WERI-Rb-1 (cell line): ENCODE results near the gene MYOM1.

Source experiments
- DNase-seq: peaks from one replicate; pipeline ENCODE4 v3.0.0-alpha.2; 2020
- H3K27ac ChIP-seq: fragments of 250-450 bp; sonication (Bioruptor Pico); 2 replicates; pipeline ENCODE4 v1.5.1; 2020; ENCODE audit warnings: mild to moderate bottlenecking, moderate library complexity
- H3K27me3 ChIP-seq: fragments of 250-450 bp; sonication (Bioruptor Pico); 2 replicates; pipeline ENCODE4 v1.5.1; 2021; ENCODE audit warnings: mild to moderate bottlenecking, low read depth, moderate library complexity; ENCODE audit not compliant: insufficient read depth, severe bottlenecking
- H3K36me3 ChIP-seq: fragments of 250-450 bp; sonication (Bioruptor Pico); 2 replicates; pipeline ENCODE4 v1.5.1; 2020; ENCODE audit warnings: mild to moderate bottlenecking, moderate library complexity
- H3K4me3 ChIP-seq: 2 replicates; pipeline ENCODE4 v1.5.1; 2011; ENCODE audit warnings: low read depth, mild to moderate bottlenecking, control low read depth, low read length
- H3K9me3 ChIP-seq: fragments of 250-450 bp; sonication (Bioruptor Pico); 2 replicates; pipeline ENCODE4 v1.5.1; 2021; ENCODE audit warnings: mild to moderate bottlenecking, moderate library complexity; ENCODE audit not compliant: severe bottlenecking
- CTCF ChIP-seq: IDR thresholded peaks from 2 replicates; pipeline ENCODE4 v1.5.1; 2011; ENCODE audit warnings: low read depth, mild to moderate bottlenecking, control low read depth, inconsistent platforms, low read length

The MYOM1 gene

GRCh38 chr18:3247240-3248061 is 27.7 kb upstream of the MYOM1 start, which contains the start of gene MYL12A:
MYL12A (plus strand) TSS chr18:3247801; CDS start chr18:3253248, 5,447 bp downstream.
- no peak for TF ChIP-seq CTCF
- DNase-seq = peak; percentile 91
- H3K27ac ChIP-seq = peak within 1 kb of the TSS; percentile 88
- peaks cover 2% of the 10 kb centered on the region; the same call in 1 of the 2 replicates for H3K36me3 ChIP-seq
- H3K27me3 ChIP-seq = no peaks in the 10 kb centered on the region
- H3K4me3 ChIP-seq = peak within 1 kb of the TSS; percentile 91
- H3K9me3 ChIP-seq = no peaks in the 10 kb centered on the region

GRCh38 chr18:3246635-3247239 is 27.0 kb upstream of the MYOM1 start:
- no peak for TF ChIP-seq CTCF
- DNase-seq = no peak
- peaks cover 2% of the 10 kb centered on the region; the same call in 1 of the 2 replicates for H3K36me3 ChIP-seq
- H3K9me3 ChIP-seq = no peaks in the 10 kb centered on the region
- H3K27me3 ChIP-seq = no peaks in the 10 kb centered on the region
- no peak overlapping the region; the same call in 1 of the 2 replicates for H3K27ac ChIP-seq
- no peak overlapping the region for H3K4me3 ChIP-seq

- TF ChIP-seq CTCF = peak; percentile 98
- peak; percentile 87 for DNase-seq
- H3K27ac ChIP-seq = no peak overlapping the region
Observed at GRCh38 chr18:3245853-3246634, 26.3 kb upstream of the MYOM1 start.

GRCh38 chr18:3245185-3245564 is 25.4 kb upstream of the MYOM1 start:
- no peak overlapping the region for H3K27ac ChIP-seq
- no peak for TF ChIP-seq CTCF

More at GRCh38 chr18:3245853-3246634, 26.3 kb upstream of the MYOM1 start:
- no peak overlapping the region for H3K4me3 ChIP-seq
- H3K9me3 ChIP-seq = peaks cover 4% of the 10 kb centered on the region
- peaks cover 2% of the 10 kb centered on the region; the same call in 1 of the 2 replicates for H3K36me3 ChIP-seq
- no peaks in the 10 kb centered on the region for H3K27me3 ChIP-seq

GRCh38 chr18:3238742-3239141 is 19.0 kb upstream of the MYOM1 start:
- H3K27me3 ChIP-seq = no peaks in the 10 kb centered on the region
- H3K27ac ChIP-seq = no peak overlapping the region
- peaks cover 10% of the 10 kb centered on the region for H3K9me3 ChIP-seq
- peak; percentile 29 for DNase-seq
- H3K36me3 ChIP-seq = no peaks in the 10 kb centered on the region
- no peak overlapping the region for H3K4me3 ChIP-seq
- TF ChIP-seq CTCF = peak; percentile 31; the same call in 1 of the 2 replicates

More at GRCh38 chr18:3245185-3245564, 25.4 kb upstream of the MYOM1 start:
- peaks cover 5% of the 10 kb centered on the region for H3K9me3 ChIP-seq
- H3K4me3 ChIP-seq = no peak overlapping the region
- no peaks in the 10 kb centered on the region for H3K27me3 ChIP-seq
- no peak for DNase-seq
- peaks cover 2% of the 10 kb centered on the region; the same call in 1 of the 2 replicates for H3K36me3 ChIP-seq
